Inferior parietal cortex (tissue), 1 donor: Measurements from ENCODE around the gene C2orf92.

ENCODE experiments used
- DNase-seq: peaks from one replicate; pipeline ENCODE4 v3.0.0-alpha.2; 2016; ENCODE audit errors: extremely low spot score

Gene C2orf92

DNA sequence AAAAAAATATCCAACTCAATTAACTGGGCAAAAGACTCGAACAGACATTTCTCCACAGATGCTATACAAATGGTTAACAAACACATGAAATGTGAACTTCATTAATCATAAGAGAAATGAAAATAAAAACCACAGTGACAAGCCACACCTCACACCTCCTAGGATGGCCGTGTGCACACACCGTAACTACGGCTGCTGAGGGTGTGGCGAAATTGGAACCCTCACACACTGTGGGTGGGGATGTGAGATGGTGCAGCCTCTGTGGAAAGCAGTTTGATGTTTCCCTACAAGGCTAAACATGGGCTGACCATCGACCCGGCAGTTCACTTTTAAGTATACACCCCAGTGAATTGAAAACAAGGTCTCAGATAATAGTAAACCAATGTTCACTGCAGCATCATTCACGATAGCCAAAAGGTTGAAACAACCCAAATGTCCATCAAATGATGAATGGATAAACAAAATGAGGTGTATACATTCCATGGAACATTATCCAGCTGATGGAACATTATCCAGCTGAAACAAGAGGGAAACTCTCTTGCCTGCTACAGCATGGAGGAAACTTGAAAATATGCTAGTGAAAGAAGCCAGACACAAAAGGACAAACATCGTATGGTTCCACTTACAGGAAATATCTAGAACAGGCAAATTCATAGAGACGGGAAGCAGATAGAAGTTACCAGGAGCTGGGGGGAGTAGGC lies 76.1 kb downstream of the C2orf92 start:
- no peak for DNase-seq

- no peak for DNase-seq
Observed at GRCh38 chr2:97747285-97747684, 77.8 kb downstream of the C2orf92 start.

- no peak for DNase-seq
Observed at GRCh38 chr2:97747716-97748115, 78.2 kb downstream of the C2orf92 start.

GRCh38 chr2:97749581-97749980 lies 80.1 kb downstream of the C2orf92 start:
- no peak for DNase-seq

DNA sequence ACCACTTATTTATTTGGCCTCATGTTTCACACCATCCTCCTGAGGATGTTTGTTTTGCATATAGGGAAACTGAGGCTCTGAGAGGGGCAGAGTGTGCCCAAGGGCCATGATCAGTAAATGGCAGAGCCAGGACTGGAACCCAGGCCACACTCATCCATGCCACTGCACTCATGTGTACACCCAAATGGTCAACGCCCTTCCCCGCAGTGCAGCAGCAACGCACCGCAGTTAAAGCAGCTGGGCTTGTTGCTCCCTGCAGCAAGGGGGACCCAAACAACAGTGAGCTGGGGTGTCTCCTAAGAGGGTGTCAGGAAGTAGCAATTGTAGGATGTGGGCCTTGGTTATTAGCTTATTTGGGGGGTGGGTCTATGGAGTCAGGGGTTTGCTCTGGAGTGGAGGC lies 80.5 kb downstream of the C2orf92 start:
- no peak for DNase-seq

- no peak for DNase-seq
Observed at GRCh38 chr2:97751752-97752151, 82.2 kb downstream of the C2orf92 start.
